ENCODE data around the gene PACSIN2. TPM values are rescaled to one million over a fixed set of nuclear protein-coding genes. Genes with fewer than 3 reads are reported as not detected.

Gene PACSIN2
- total RNA-seq, 1 donor from 2014 or later = 61.0 TPM

- H3K27ac Mint-ChIP-seq = no peak overlapping the region
- H3K4me3 Mint-ChIP-seq (ENCODE audit: low read depth) = no peak overlapping the region
- H3K4me1 Mint-ChIP-seq (ENCODE audit: low read depth) = peaks cover 41% of the 10 kb centered on the region
- no peaks in the 10 kb centered on the region for H3K9me3 Mint-ChIP-seq (ENCODE audit: low read depth)
- no peak for DNase-seq (ENCODE audit: low spot score, unreplicated experiment)
- H3K36me3 Mint-ChIP-seq (ENCODE audit: insufficient read depth) = peaks cover 3% of the 10 kb centered on the region
- H3K27me3 Mint-ChIP-seq = no peaks in the 10 kb centered on the region
- no peak for TF ChIP-seq CTCF (IDR thresholded peaks at IDR 0.05; ENCODE audit: unreplicated experiment)
Observed at GRCh38 chr22:42944409-42944808, 70.5 kb downstream of the PACSIN2 start.

- Mint-ChIP-seq H3K4me1 (ENCODE audit: low read depth) (peaks cover 42% of the 10 kb centered on the region), H3K36me3 (ENCODE audit: insufficient read depth) (peaks cover 3% of the 10 kb centered on the region), H3K4me3 (ENCODE audit: low read depth) (no peak overlapping the region), H3K9me3 (ENCODE audit: low read depth) (no peaks in the 10 kb centered on the region), H3K27ac (no peak overlapping the region), H3K27me3 (no peaks in the 10 kb centered on the region)
- no peak for TF ChIP-seq CTCF (IDR thresholded peaks at IDR 0.05; ENCODE audit: unreplicated experiment)
- DNase-seq (ENCODE audit: low spot score, unreplicated experiment) = no peak
Observed at GRCh38 chr22:42943981-42944380, 71.0 kb downstream of the PACSIN2 start.

GRCh38 chr22:42942351-42942750, 72.6 kb downstream of the PACSIN2 start:
- H3K4me1 Mint-ChIP-seq (ENCODE audit: low read depth) = peaks cover 44% of the 10 kb centered on the region
- no peak for TF ChIP-seq CTCF (IDR thresholded peaks at IDR 0.05; ENCODE audit: unreplicated experiment)
- no peak overlapping the region for H3K27ac Mint-ChIP-seq
- H3K4me3 Mint-ChIP-seq (ENCODE audit: low read depth) = no peak overlapping the region
- peaks cover 3% of the 10 kb centered on the region for H3K36me3 Mint-ChIP-seq (ENCODE audit: insufficient read depth)
- no peaks in the 10 kb centered on the region for H3K9me3 Mint-ChIP-seq (ENCODE audit: low read depth)
- no peak for DNase-seq (ENCODE audit: low spot score, unreplicated experiment)
- H3K27me3 Mint-ChIP-seq = no peaks in the 10 kb centered on the region

GRCh38 chr22:42939941-42940653, 74.9 kb downstream of the PACSIN2 start:
- H3K36me3 Mint-ChIP-seq (ENCODE audit: insufficient read depth) = no peaks in the 10 kb centered on the region
- TF ChIP-seq CTCF (IDR thresholded peaks at IDR 0.05; ENCODE audit: unreplicated experiment) = no peak
- no peaks in the 10 kb centered on the region for H3K27me3 Mint-ChIP-seq
- DNase-seq (ENCODE audit: low spot score, unreplicated experiment) = no peak
- H3K9me3 Mint-ChIP-seq (ENCODE audit: low read depth) = no peaks in the 10 kb centered on the region
- H3K4me1 Mint-ChIP-seq (ENCODE audit: low read depth) = peaks cover 31% of the 10 kb centered on the region
- H3K4me3 Mint-ChIP-seq (ENCODE audit: low read depth) = no peak overlapping the region
- peak overlapping the region; percentile 90 for H3K27ac Mint-ChIP-seq

- peaks cover 34% of the 10 kb centered on the region for H3K4me1 Mint-ChIP-seq (ENCODE audit: low read depth)
Observed at GRCh38 chr22:42939451-42939881, 75.5 kb downstream of the PACSIN2 start.

More at GRCh38 chr22:42939451-42939881, 75.5 kb downstream of the PACSIN2 start:
- DNase-seq (ENCODE audit: low spot score, unreplicated experiment) = no peak
- Mint-ChIP-seq H3K9me3 (ENCODE audit: low read depth) (no peaks in the 10 kb centered on the region), H3K4me3 (ENCODE audit: low read depth) (no peak overlapping the region), H3K27ac (peak overlapping the region; percentile 90), H3K27me3 (no peaks in the 10 kb centered on the region), H3K36me3 (ENCODE audit: insufficient read depth) (no peaks in the 10 kb centered on the region)
- TF ChIP-seq CTCF (IDR thresholded peaks at IDR 0.05; ENCODE audit: unreplicated experiment) = no peak
